Measurements from ENCODE around the gene CHD2.
A peak's percentile ranks its signal among the peaks of the same experiment; 100 is the strongest.

GRCh38 chr15:92954578-92954977, 54.5 kb downstream of the CHD2 start:
- TF ChIP-seq POLR2A (IDR thresholded peaks at IDR 0.05): no peak
- peak in 1 of 6 experiments; percentile 10 for TF ChIP-seq CTCF (IDR thresholded peaks at IDR 0.05)

All from thyroid gland (tissue), 4 donors.